Fibroblast of pulmonary artery (primary cell): ENCODE results near the gene DLGAP5.

Experiments
- DNase-seq: peaks from one replicate; pipeline ENCODE4 v3.0.0-alpha.2; 2010; ENCODE audit warnings: low read depth
- H3K4me3 ChIP-seq: replicated peaks from 2 replicates; pipeline ENCODE4 v1.5.1; 2011; ENCODE audit warnings: low read depth, mild to moderate bottlenecking, control low read depth, low read length, moderate library complexity
- CTCF ChIP-seq: IDR thresholded peaks from 2 replicates; pipeline ENCODE4 v1.5.1; 2011; ENCODE audit warnings: mild to moderate bottlenecking, control low read depth, low read length, inconsistent platforms; ENCODE audit errors: missing control alignments

Gene DLGAP5

GRCh38 chr14:55121628-55122439, 69.6 kb downstream of the DLGAP5 start:
- no peak for TF ChIP-seq CTCF
- H3K4me3 ChIP-seq: no peak overlapping the region
- DNase-seq: no peak

- no peak for DNase-seq
- TF ChIP-seq CTCF: no peak
- H3K4me3 ChIP-seq: no peak overlapping the region
These were observed 70.6 kb downstream of the DLGAP5 start for GRCh38 chr14:55120571-55121495.

GRCh38 chr14:55118761-55119160, 72.6 kb downstream of the DLGAP5 start:
- no peak overlapping the region for H3K4me3 ChIP-seq
- TF ChIP-seq CTCF: no peak
- DNase-seq: peak; percentile 39

- H3K4me3 ChIP-seq: no peak overlapping the region
- peak; percentile 80 for DNase-seq
- TF ChIP-seq CTCF: no peak
These were observed 73.5 kb downstream of the DLGAP5 start for GRCh38 chr14:55117803-55118441.

- no peak overlapping the region for H3K4me3 ChIP-seq
- TF ChIP-seq CTCF: no peak
- no peak for DNase-seq
These were observed 74.9 kb downstream of the DLGAP5 start for GRCh38 chr14:55116246-55117030.

GRCh38 chr14:55115861-55116245, 75.5 kb downstream of the DLGAP5 start:
- no peak overlapping the region for H3K4me3 ChIP-seq
- DNase-seq: no peak
- no peak for TF ChIP-seq CTCF
